KG1 (cell line): ENCODE measurements around the gene FIGNL2.

Experiments
- DNase-seq: peaks from one replicate; lab custom pipeline; 2025; lab: John Stamatoyannopoulos, UW

The FIGNL2 gene

DNA sequence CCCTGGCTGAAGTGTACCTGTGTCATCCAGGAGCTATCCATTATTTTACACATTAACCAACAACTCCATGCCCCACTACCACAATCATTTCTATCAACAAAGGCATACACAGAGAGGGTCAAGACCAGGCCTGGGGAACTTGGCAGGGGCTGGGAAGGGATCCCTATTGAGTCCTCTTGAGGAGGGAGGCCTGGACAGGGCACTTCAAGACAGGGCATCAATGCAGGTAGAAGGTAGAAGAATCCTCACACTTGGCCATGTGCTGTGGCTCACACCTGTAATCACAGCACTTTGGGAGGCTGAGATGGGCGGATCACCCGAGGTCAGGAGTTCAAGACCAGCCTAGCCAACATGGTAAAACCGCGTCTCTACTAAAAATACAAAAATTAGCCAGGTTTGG, 26.0 kb upstream of the FIGNL2 start:
- no peak for DNase-seq

DNA sequence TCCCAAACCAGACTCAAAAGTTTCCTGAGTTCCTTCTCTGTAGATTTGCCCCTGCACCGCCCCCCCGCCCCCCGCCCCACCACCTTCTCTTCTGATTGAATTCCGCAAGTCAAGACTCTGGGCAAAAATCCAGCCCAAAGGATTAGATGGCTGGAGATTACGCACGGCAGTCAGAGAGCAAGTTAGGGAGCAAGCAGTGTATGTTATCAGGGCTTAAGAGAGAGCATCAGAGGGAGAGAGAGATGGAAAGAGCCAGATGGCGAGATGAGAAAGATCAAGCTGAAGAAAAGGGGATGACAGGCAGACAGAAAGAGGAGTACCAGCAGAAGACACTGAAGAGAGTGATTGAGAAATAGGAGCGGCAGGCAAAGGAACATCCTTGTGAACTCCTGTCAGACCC, 25.5 kb upstream of the FIGNL2 start:
- DNase-seq = no peak

DNA sequence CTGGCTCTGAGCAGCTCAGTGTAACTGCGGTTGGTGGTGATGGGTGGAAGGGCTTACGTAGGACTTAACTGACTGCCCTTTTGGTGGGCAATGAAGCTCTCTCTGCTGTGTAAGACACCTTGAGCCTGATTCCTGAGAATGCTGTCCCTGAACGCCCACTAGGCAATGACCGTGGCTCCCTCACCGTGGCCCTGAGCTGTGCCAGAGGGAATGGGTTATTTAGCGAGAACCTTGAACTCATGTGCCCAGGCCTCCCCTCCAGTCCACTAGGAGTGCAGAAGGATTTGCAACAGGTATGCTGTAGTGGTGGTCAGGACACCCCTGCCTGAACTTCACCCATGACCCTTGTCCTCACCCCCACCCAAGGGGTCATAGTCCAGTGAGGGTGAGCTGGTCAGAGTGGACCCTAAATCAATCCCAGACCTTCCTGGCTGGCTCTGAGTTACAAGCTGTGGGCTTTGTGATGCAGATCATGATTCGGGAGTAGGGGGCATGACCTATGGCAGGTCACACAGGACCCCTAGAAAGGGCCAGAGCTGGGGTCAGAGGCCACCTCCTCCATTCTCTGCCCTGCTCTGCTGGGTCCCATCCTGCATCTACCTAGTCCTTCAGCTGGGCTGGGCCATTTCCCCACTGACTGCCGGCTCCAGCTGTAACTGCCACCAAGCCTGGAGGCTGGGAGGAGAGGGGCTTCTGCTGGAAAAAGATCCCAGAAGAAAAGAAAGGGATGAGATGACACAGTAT, 24.9 kb upstream of the FIGNL2 start:
- no peak for DNase-seq

DNA sequence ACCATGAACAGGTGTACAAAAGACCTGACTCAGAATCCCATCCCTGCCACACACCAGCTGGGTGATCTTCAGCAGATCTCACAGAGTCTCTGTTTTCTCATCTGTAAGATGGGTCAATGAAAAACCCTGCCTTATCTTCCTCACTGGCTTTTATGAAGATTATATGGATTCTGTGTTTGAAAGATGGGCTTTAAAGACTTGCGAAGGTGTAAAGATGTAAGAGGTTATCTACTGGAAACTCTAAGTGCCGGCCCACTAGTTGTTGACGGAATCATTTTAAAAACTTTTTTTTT, 24.1 kb upstream of the FIGNL2 start:
- DNase-seq = no peak

DNA sequence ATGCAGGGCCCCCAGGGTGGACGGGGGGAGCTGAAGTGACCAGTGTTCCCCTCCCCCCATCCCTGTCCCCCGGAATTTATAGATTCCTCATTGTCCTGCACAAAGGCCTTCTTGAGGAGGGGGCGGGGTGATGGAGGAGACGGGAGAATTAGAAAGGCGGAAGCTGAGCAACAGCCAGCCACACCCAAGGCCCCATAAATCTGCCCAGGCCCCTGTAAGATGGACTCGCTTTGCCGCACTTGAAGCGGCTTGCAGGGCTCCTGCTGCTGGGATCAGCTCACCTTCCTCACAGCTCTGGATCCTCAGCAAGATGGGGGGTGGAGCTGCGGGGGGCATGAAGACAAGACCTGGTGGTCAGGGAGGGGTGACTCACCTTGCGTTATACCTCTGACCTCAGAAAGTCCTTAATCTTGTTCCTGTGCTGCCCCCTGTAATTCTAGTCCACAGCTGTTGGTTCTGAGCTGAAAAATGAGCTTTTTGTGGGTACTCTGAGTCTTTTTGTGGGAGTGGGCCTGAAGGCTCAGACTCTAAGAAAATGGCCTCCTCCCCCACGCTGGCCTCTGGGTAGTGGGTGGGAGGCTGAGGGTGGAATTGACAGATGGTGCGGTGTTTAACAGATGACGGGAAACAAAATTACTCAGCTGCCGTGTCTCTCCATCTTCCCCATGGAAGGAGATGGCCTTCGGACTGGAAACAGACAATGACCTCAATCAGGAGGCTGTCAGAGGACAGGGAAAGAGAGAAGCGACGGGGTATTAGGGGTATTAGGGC, 23.6 kb upstream of the FIGNL2 start:
- DNase-seq = no peak

DNA sequence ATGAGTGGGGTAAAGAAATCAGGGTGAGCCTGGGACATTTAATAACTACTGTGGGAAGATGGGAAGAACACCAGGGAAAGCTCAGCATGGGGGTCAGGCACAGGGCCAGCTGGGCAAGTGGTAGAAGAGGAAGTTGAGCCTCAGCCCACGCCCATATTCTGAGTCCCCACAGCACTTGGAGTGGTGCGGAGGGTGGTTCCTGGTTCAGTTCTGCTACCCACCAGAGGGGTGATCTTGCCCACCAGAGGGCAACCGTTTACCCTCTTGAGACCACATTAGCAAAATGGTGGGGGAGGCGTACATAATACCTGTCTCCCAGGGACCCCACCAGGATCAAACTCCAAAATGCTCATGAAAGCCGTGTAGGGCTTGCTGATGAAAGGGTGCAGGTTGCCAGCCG, 22.6 kb upstream of the FIGNL2 start:
- DNase-seq = no peak

DNA sequence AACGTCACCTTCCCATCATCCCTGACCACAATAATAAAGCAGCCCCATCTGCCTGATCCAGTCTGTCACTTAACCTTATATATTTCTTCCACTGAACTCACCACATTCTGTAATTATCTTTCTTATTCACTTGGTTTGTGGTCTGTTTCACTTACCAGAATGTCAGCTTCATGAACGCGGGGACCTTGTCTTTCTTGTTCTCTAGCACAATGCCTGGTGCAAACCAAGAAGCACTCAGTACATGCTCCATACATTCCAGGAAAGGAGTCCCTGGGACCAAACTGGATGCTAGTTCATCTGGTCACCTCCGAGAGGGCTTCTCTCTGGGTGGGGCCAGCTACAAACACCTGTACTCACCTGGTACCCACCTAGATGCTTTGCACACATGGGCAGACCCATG, 22.0 kb upstream of the FIGNL2 start:
- DNase-seq = no peak

DNA sequence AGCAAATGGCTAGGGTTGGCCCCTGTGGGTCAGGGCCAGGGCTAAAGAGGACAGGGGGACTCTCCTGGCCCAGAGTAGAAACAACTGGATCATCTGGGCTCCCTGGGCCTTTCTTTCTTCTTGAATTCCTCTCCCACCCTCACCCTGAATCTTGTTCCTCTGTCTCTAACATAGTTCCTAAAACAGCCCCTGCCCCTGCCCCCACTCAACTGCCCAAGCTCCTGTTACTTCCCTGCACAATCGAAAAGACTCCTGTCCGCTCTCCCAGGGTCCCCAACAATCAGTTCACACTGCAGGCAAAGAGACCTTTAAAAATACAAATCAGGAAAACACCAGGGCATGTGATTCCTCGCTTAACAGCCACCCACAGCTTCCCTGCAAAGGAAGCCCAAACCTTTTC, 21.4 kb upstream of the FIGNL2 start:
- DNase-seq = no peak

DNA sequence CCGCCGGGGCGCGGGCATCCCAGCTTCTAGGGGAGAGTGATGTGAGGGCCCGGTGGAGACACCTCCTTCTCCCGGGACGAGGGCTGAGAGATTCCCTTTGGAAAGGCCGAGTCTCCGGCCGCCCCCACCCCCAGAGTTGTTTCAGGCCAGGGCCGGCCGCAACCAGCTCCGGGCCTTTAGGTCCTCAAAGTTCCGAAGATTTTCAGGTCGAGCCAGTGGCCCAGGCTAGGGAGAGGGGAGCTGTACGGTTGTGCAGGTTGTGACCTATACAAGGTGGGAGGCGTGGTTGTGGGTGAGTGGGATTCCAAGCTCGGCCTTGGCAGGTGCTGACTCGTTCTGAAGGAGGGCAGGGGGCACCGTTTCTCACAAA, 21.0 kb upstream of the FIGNL2 start:
- DNase-seq = no peak

DNA sequence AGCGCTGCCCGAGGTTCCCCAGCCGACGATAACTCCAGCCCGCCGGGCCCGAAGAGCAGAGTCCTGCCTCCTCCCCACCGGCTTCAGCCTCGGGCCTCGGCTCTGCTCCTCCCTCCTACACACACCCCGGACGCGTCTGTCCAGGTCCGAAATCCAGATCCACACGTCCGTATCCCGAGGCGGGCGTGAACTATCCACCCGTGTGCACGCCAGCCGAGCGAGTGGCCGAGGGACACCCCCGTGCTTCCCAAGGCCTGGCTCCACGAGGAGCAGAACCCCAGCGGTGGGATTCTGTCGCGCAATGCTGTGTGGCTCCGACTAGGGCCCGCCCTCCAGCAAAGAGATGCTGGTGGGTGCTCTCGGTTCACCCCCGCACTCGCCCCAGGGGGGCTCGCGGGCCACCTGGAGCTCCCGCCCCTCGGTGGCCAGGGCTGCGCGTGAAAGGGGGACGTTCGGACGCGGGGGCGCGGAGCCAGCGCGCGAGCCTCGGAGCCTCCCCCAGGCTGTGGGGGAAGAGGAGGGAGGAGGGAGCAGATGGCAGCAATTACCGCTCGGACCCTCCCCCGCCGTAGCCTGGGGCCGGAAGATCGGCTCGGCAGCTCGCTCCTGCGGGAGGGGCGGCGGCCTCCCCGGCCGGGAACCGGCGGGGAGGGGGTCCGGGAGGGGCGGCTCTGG, 20.4 kb upstream of the FIGNL2 start:
- DNase-seq = no peak

DNA sequence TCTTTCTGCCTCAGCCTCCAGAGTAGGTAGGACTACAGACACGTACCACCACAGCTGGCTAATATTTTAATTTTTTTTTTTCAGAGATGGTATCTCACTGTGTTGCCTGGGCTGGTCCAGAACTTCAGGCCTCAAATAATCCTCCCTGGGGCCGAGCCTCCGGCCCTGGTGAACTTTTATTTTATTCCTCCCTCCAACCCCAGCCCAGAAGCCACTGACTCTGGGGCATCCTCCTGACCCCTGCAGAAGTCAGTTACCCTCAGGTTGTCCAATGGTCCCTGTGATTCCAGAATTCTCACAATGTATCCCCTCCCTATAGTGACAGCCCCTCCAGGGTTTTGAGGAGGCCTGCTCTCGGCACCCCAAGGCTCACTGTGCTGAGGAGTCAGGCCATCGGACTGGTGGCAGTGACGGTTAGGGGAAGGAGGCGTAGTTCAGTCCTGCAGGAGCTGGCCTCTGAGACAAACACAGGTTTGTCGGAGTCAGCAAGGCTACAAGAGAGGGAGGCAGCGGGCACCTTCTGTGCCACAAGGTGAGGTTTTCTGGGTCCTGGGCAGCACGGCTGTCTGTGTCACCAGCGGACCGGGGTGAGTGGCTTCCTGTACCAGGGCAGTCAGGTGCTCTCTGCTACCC, 19.4 kb upstream of the FIGNL2 start:
- no peak for DNase-seq

DNA sequence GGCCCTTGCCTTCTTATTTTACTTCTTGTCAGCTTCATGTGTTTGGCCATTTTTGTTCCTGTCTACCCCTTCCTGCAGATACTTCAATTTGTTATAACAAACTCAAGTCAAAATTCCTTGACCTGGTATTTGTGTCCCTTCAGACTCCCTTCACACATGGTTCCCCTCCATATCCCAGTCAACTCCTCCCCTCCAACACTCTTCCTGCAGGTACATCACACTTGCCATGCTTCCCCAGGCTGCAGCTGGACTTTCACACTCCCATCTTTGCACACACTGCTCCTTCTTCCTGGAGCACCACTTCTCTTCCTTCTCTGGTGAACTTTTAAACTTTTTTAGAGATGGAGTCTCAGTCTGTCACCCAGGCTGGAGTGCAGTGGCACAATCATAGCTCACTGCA, 18.9 kb upstream of the FIGNL2 start:
- no peak for DNase-seq

DNA sequence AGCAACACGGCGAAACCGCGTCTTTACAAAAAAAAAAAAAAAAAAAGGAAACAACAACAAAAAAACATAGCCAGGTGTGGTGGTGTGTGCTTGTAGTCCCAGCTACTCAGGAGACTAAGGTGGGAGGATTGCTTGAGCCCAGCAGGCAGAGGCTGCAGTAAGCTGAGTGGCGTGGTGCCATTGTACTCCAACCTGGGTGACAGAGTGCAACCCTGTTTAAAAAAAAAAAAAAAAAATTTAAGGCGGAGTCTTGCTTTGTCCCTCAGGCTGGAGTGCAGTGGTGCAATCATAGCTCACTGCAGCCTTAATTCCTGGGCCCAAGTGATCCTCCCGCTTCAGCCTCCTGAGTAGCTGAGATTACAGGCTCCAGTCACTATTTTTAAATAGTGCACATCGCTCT, 18.2 kb upstream of the FIGNL2 start:
- no peak for DNase-seq

DNA sequence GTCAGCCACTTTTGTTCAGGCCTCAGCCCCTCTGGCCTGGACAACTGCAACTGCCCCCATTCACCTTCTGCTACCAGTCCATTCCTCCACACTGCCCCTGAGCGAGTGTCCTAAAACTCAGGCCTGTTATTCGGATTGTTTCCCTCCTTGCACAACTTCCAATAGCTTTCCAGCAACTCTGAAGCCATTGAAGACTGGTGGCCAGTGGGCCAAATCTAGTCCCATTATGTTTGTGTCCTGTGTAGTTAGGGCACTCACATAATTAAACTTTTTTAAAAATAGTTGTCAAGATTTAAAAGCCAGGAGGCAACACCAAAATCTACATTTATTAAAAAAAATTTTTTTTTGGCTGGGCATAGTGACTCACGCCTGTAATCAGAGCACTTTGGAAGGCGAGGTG, 17.8 kb upstream of the FIGNL2 start:
- DNase-seq = no peak

DNA sequence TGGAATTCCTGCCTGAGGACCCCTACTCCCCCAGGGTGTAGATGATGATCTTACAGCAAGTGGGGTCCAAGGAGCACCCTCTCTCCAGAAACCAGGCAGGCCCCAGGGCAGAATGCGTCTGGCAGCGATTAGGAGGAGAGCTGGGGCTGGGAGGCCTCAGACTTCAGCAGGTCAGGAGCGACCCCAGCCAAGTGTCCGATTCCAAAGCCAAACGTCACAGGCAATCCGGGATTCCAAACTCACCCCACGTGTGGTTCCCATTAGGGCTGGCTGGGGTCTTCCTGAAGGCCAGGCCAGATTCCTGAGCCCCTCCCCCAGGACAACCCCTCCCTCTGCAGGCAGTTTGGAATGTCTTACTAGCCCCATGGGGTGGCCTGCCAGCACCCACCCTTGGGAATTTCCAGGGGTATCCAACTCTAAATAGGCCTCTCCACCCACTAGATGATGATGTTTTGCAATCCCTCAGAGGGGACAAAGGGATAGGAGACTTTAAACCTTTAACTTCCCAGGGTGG, 17.3 kb upstream of the FIGNL2 start:
- no peak for DNase-seq

DNA sequence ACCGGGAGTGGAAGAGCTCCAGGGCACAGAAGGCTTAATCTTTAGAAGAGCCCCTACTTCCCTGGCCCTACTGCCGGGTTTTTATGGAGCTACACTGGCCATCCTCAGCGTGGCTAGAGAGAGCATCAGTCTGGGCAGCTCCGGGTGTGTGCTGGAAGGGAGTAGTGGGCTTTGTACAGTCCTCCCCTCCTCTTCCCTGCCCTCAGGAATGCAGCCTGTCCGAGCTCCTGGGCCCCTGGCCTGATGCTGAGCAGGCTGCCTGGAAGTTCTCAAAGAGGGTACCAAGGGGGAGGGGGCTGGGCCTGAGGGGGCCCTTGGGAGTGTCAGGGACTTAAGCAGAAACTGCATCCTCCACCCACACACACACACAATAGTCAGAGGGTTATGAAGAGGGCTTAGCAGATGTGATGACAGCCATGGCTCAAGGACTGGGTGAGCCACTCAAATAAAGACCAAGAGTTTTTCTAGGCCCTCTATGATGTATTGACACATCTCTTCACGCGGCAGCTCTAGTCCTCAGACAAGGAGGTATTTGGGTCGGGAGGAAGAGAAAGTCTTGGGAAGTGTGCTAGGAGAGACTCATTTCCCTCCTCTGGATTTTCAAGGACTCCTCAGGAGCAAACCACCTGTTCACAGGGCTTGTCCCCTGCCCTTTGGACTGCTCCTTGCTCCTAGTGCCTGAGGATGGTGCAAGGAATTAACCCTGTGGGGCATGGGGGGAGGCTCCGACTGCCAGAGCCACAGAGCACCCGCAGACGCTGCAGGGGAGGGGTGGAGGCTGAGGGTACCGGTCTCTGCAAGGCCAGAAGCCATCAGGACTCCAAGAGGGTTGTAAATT, 16.5 kb upstream of the FIGNL2 start:
- no peak for DNase-seq

DNA sequence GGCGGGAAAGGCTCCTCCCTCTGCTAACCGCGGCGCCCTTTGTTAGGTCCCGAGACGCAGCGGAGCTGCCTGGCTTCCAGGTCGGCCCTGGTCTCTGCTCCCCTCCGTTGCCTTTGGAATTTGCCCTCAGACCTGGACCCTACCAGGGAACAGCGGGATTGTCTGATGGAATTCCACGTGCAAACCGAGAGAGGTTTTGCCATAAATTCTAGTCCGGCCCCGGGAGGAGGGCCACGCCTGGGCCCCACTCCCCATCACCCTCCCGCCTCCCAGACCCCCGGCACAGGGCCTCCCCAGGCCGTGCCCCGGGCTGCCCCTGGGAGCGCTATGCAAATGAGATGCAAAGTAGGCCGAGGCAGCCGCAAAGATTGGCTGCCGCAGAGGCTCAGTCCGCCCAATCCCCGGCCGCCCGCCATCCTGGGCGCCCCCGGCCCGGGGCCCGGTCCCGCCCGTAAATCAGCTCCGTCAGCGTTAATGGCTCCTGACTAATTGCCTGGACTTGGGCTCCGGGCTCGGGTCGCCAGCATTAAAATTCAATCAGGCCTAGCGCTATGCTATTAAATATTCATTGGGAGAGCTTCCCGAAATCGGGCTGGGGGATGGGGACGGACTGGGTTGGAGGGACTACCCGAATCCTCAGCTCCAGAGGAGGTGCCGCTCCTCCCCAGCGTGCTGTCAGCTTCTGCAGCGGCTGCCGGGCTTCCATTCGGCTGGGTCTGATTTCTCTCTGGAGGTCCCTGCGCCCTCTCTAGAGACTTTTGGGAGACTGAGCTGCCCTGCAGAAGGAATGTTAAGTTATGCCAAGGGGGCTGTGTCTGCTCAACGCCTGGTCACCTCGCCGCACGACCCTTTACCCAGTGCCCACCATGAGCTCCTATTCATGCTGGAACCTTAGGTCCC, 15.7 kb upstream of the FIGNL2 start:
- DNase-seq = no peak

DNA sequence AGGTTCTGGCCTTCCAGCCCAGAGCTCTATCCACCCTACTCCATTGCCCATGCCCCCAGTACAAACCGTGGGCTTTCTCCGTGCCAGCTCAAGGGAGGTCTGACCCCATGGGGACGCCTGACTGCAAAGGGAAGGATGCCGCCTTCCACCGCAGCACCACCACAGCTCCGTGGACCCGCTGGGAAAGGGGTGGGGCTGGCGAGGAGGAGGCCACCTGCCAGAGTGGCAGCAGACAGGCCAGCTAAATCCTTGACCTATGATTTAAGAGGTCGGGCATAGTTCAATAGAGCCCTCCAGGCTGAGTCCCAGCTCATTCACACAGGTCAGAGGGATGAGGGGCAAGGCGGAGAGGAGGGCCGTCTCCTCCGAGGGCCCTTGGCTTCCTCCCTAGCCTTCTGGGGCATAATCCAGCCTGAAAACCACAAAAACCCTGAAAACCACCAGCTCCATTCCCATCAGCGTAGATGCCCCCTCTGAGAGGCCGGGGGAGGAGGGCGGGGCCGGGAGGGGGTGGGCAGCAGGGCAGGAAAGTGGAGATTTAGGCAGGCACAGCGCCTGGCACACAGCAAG, 14.9 kb upstream of the FIGNL2 start:
- no peak for DNase-seq

DNA sequence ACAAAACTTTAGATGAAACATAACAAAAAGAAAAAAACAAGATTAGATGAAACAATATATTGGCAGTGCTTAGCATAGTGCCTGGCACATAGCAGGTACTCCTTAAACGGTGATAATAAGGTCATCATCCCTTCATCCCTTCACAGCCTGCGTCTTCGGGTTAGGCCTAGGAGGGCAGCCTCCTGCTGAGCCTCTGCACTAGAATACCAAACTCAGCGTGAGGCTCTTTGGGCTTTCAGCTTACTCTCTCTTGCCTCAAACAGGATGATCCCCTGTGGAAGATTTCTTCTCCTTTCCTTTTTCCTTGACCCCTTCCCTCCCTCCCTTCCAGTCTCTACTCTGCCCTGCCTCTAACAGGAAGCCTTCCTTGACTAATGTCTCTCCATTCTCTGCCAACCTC, 14.4 kb upstream of the FIGNL2 start:
- DNase-seq = no peak

DNA sequence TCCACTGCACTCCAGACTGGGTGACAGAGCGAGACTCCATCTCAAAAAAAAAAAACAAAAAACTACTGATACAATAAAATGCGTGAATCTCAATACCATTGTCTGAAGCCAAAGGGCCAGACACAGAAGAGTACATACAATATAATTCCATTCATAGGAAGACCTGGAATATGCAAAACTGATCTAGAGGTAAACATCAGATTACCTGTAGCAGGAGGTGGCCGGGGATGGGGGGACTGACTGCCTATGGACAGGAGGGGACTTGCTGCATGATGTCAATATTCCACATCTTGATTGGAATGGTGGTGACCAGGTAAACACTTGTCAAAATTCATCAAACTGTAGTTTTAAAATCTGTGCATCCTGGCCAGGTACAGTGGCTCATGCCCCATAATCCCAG, 12.5 kb upstream of the FIGNL2 start:
- DNase-seq = no peak
